HCEC 1CT (cell line): ENCODE data around the gene EXOSC10.
"Not testable (repeated sequence)": the region's sequence is repeated elsewhere in the genome, so short reads cannot be mapped to it uniquely, and the experiment has no call there.

Experiments
- DNase-seq: peaks from one replicate; pipeline ENCODE4 v3.0.0-alpha.2; 2017

The EXOSC10 gene

DNA sequence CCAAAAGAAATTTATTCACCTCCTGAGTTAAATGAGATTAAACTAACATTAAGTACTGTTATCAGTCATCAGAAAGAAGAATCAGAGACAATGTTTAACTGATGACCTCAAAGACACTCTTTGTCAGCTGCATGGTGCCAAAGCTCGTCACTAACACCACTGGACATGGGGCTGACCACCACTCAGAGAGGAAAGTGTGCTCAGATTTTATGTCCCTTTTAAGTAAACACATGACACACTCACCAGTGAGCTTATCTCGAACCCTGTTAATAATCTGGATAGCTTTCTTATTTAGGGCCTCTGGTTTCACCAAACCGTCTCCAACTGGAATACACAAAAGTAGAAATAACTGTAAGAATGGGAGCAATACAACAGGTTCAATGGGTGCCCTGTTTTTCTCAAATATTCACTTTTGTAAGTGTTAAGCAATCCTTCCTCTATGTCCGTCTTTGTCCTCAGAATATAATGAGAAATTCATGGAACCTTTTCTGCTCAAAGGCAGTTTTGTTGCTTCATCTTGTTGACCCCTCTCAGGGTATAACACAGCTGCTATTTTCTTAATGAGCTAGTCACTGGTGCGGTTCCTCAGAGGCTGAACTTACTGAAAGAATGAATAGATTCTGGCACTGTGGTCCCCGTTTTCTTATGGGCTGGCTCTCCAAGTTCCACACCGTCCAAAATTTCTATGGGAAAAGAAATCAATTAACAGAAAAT is 9.5 kb upstream of the EXOSC10 start:
- DNase-seq: no peak

GRCh38 chr1:11107599-11107998 is 7.9 kb upstream of the EXOSC10 start:
- DNase-seq: no peak

DNA sequence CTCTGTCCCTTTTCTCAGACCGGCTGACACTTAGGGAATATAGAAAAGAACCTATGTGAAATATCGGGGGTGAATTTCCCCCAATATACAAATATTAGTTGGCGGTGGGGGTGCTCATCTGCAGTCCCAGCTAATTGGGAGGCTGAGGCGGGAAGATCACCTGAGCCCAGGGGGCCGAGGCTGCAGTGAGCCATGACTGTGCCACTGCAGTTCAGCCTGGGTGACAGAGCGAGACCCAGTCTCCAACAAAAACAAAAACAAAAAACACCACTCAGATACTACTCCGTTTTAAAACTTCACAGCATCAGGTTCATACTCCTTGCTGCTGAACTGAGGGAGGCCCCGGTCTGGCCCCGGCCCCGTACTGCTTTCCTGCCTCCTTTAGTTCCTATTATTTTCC is 5.9 kb upstream of the EXOSC10 start:
- DNase-seq: no peak

DNA sequence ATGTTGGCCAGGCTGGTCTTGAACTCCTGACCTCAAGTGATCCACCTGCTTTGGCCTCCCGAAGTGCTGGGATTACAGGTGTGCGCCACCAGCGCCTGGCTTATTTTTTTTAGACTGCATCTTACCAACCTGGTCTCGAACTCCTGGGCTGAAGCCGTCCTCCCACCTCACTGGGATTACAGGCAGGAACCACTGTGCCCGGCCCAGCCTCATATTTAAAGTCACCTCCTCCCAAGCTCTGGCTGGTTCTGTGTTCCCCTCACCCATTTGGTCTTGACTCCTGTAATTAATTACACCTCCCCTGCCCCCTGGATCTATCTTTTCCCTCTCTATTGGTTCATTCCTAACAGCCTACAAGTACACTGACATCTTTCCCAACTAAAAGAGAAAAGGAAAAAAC is 1.7 kb upstream of the EXOSC10 start:
- DNase-seq: no peak

DNA sequence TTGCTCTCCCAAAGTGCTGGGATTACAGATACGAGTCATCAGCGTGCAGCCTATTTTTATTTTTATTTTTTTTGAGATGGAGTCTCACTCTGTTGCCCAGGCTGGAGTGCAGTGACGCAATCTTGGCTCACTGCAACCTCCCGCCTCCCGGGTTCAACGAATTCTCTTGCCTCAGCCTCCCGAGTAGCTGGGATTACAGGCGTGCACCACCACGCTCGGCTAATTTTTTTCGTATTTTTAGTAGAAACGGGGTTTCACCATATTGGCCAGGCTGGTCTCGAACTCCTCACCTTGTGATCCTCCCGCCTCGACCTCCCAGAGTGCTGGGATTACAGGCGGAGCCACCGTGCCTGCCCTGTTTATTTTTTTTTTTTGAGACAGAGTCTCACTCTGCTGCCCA is 1.1 kb upstream of the EXOSC10 start:
- DNase-seq: not testable (repeated sequence)

DNA sequence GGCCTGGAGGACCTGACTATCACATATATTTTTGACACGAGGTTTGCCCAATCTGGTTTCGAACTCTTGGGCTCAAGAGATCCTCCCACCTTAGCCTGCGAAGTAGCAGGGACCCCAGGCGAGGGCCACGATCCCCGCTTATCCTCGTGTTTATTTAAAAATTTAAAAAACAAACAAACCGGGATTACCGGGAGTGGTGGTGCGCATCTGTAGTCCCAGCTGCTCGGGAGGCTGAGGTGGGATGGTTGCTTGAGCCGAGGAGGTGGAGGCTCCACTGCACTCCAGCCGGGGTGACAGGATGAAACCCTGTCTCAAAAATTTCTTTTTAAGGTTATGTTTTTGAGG is 452 bp upstream of the EXOSC10 start:
- DNase-seq: no peak

DNA sequence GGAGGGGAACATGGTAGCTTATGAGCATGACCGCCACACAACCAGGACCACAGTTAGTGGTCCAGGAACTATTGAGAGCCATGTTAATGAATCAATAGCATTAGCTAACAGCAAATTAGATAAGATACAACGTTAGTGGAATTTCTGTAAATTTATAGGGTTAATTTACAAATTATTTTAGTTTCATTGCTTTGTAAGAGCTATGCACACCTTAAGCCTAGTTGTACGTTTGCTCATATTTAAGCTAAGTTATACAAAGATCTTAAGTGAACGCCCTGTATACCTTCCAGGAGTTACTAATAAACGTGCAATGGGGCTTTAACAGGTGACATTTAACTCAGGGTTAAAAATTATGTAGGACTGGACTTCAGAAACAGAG is 749 bp downstream of the EXOSC10 start:
- DNase-seq: no peak

DNA sequence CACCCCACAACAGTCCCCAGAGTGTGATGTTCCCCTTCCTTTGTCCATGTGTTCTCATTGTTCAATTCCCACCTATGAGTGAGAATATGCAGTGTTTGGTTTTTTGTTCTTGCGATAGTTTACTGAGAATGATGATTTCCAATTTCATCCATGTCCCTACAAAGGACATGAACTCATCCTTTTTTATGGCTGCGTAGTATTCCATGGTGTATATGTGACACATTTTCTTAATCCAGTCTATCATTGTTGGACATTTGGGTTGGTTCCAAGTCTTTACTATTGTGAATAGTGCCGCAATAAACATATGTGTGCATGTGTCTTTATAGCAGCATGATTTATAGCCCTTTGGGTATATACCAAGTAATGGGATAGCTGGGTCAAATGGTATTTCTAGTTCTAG is 15.9 kb downstream of the EXOSC10 start:
- not testable (repeated sequence) for DNase-seq

DNA sequence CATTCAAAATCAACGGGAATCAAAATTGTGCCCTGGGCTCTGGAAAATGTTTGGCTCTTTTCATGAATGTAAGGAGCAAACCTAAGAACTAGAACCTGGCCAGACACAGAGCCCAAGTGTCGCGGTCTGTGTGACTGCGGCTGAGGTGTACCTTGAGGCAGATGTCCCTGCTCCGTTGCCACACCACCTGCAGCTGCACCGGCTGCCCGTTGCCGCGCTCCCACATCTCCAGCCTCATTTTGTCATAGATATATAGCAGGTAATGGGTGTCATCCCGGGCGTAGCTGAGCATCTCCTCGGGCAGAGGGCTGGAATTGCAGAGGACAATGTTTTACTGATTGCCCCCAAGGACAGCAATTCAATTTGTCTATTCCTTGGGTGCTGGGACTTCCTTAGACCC is 18.7 kb downstream of the EXOSC10 start:
- no peak for DNase-seq

DNA sequence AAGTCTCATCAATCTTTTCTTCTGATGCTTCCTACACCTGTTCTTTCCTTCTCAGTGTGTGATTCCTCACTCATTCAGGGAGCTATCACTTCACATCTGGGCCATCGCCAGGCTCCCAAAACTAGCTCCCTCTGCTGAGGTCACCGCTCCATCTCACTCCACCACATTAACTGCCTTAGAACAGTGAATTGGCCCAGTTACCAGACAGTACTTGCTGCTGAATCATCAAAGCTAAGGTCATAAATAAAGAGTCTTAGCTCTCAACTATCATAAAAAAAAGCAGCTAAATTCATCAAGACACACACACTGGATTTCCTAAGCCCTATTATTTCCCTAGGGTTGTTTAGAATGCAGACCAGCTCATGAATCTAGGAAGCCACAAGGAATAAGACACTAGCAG is 21.0 kb downstream of the EXOSC10 start:
- peak; percentile 40 for DNase-seq

DNA sequence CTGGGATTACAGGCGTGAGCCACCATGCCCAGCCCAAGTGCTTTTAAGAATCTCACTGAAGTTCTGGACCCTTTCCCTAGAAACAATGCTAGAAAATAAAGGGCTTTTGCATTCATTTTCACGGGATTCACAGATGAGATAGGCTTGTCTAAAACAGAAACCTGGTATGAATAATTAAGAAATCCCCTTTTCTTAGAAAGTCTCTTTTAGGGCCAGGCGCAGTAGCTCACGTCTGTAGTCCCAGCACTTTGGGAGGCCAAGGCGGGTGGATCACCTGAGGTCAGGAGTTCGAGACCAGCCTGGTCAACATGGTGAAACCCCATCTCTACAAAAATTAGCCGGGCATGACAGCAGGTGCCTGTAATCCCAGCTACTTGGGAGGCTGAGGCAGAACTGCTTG is 26.3 kb downstream of the EXOSC10 start:
- not testable (repeated sequence) for DNase-seq

GRCh38 chr1:11072216-11072917 is 27.3 kb downstream of the EXOSC10 start:
- DNase-seq: no peak

DNA sequence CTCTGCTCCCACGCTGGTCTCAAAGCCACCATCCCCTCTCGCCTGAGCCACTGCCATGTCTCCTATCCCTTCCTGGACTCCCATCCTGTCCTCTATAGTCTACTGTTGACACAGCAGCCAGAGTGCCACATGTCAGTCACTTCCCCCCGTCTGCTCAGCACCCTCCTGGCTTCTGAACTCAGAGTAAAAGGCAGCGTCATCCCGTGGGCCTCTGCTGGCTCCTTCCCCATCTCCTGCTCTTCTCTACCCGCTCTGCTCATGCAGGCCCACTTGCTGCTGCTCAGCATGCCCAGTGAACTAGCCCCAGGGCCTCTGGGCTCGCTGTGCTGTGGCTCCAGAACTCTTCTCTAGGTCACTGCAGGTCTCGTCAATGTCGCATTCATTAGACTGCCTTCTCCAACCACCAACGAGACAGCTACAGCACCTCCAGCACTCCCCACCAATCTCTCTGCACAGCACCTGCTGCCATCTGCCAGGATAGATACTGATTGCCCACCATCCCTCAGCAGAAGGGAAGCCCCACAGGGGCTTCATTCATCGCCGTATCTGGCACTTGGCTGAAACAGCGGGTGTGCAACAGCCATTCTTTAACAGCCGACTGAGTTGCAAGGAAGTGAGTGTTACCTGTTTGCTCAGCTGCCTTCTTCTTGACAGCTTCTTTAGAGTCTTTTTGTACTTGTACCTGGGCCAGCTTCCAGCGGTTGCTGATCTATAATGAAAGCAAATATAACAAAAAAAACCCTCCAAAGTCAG is 28.0 kb downstream of the EXOSC10 start:
- DNase-seq: no peak

GRCh38 chr1:11070876-11071275 is 28.8 kb downstream of the EXOSC10 start:
- DNase-seq: no peak

- no peak for DNase-seq
Measured at GRCh38 chr1:11068600-11069473, 30.8 kb downstream of the EXOSC10 start.

DNA sequence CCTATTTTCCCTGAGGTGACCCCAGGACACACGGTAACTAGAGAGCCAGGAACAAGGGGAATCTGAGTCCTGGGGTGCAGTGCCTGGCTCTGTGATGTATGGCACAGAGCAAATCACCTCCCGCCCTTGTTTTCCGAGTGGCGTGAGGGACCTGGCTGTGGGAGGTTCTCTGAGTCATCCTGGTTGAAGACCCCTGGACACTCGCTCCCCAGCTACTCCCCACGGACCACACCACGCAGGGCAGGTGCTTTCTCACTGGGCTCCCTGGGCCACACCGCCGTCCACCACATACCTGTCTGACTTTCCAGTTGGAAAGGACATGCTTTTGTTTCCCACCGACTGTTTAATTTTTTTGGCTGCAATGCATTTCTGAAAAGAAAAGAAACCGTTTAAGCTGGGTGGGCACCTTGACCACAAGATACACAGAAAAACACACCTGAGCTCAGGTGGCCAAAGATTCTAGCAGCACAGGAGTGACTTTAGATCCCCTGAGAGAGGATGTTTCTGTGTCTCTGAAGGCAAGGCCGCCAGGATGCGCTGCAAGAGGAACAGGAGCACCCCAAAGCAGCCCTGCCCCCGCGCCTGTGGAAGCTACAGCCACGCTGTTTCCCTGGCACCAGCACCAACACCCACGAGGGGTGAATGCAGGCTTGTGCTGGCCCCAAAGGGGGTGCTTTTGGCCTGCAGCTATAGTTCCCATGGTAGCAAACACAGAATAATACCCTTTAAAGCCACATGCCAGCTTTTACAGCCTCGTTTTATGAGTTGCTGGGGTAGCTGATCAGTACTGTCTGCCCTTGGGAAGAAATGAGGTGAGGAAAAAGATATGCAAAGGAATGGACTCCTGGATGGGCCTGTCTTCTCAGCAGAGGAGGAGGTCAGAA is 31.7 kb downstream of the EXOSC10 start:
- DNase-seq: no peak

DNA sequence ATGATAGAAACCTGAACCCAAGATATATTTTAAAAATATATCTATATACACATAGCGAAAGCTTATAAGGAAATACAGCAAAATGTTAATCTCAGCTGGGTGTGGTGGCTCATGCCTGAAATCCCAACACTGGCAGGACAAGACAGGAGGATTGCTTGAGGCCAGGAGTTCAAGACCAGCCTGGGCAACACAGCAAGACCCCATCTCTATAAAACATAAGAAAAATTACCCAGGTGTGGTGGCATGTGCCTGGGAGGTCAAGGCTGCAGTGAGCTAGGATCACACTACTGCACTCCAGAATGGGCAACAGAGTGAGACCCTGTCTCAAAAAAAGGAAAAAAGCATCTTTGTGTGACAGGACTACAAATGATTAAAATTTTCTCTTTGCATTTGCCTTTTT is 33.9 kb downstream of the EXOSC10 start:
- DNase-seq: no peak

DNA sequence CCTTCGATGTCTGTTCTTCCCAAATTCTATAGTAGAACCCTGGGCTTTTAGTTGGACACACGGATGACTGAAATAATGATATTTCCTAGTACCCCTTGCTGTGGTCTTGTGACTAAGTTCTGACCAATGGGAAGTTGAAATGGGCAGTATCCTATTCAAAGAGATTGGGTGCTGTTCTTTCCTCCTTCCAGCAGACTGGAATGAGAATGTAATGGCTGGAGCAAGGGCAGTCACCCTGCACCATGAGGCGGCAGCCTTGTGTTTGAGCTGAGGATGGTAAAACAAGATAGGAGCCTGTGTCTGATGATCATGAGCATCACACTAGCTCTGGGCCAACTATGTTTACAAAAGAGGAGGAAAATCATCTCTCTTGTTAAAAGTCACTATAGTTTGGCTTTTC is 34.7 kb downstream of the EXOSC10 start:
- no peak for DNase-seq

GRCh38 chr1:11063937-11064537 is 35.6 kb downstream of the EXOSC10 start:
- not testable (repeated sequence) for DNase-seq

DNA sequence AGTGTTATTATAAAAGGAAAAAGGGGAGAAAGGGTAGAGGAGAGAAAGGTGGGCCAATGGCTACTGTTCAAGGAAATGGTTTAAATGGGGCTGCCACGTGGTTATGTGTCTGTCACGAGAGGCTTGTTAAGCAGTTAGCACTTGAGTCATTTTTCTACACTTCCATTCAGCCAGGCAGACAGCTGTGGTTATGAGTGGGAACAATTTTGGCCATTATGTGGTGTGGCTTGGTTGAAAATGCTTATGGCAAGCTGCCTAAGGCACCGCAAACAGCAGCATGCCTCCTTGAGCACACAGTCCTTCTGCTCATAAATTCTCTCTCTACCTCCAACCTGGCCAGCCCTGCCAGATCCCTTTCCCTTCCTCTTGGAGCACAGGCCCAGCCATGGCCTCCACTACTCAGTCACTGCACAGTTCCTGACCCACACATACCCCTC is 36.7 kb downstream of the EXOSC10 start:
- no peak for DNase-seq

DNA sequence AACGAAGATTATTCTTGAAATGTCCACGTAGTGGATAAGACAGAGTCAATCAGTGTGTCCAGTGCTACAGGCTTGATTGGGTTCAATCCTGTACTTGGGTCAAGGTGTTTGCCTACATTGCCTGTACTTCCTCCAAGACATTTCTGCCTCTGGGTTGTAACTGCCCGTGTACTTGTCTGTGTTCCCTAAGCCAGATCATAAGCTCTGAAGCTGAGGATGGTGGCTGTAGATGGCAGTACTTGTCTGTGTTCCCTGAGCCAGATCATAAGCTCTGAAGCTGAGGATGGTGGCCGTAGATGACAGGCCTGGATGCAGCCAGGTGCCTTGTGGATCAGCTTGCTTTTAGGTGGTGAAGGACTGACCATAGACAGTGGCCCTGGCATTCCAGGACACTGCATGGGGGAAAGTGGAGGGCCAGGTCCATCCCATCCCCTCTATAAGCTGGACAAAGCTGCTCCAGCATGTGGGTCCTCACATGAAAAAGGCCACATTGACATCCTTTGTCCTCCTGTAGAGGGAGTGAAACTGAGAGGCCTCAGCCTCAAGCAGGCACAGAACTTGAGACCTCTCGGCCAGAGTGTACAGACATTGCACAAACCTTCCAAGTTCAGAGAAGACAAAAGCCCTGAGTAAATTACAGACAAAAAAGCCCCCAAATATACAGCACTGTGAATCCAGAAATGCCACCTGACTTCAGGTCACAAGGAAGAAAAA is 37.9 kb downstream of the EXOSC10 start:
- DNase-seq: no peak
